ENCODE data around the gene HSPA1A. TPM values are rescaled to one million over a fixed set of nuclear protein-coding genes. Genes with fewer than 3 reads are reported as not detected.
"Not testable (repeated sequence)": the region's sequence is repeated elsewhere in the genome, so short reads cannot be mapped to it uniquely, and the experiment has no call there.

The HSPA1A gene
- total and polyA plus RNA-seq, 7 experiments from 2014 or later: 6.7 to 125 (median 30.3) TPM

- peaks cover 21% of the 10 kb centered on the region in 2 donors for H3K4me1 ChIP-seq (ENCODE audit: control insufficient read depth in 2 of 2, insufficient read depth in 2 of 2, low read length in 2 of 2)
- H3K4me1 Mint-ChIP-seq: peaks cover 5 to 56% (median 50%) of the 10 kb centered on the region in 7 donors
- H3K36me3 ChIP-seq (ENCODE audit: control insufficient read depth in 2 of 3, insufficient read depth in 3 of 3, low read length in 3 of 3); H3K27me3 Mint-ChIP-seq; H3K4me3 ChIP-seq (ENCODE audit: low read length); H3K27ac ChIP-seq (ENCODE audit: low read depth, low read length); CTCF ChIA-PET; DNase-seq; H3K27me3 ChIP-seq (ENCODE audit: control insufficient read depth in 2 of 2, insufficient read depth in 2 of 2, low read length in 2 of 2); H3K9me3 ChIP-seq (ENCODE audit: control insufficient read depth in 2 of 3, low read length in 3 of 3); H3K9me3 Mint-ChIP-seq; ATAC-seq: not testable (repeated sequence)
- intact Hi-C loops (cut with micrococcal nuclease): loop anchor here in 1 of 2 donors (10.0 kb wide), 1 partner anchor 374 kb away; the partner anchor contains the start of genes GPSM3 and PBX2
- peak overlapping the region in 9 of 10 donors; percentile 92 to 98 (median 95) for H3K4me3 Mint-ChIP-seq
- peaks cover 0 to 13% (median 0%) of the 10 kb centered on the region in 5 donors for H3K36me3 Mint-ChIP-seq
- POLR2A ChIA-PET: interaction anchor here (1.0 to 3.7 kb wide), 6 partner anchors 10 to 91 kb away, joined by 3 to 23 read pairs (median 4); partner anchors contain the start of genes DDAH2, LSM2 and VARS1
- H3K27ac Mint-ChIP-seq: peak overlapping the region in 6 of 9 donors; percentile 82 to 98 (median 95)
Measured at GRCh38 chr6:31820399-31820798, 5.1 kb downstream of the HSPA1A start.

- Histone ChIP-seq H3K27ac (ENCODE audit: low read depth, low read length) (peak overlapping the region; percentile 81), H3K4me1 (ENCODE audit: control insufficient read depth in 2 of 2, insufficient read depth in 2 of 2, low read length in 2 of 2) (peaks cover 21 to 23% of the 10 kb centered on the region in 2 donors), H3K36me3 (ENCODE audit: control insufficient read depth in 2 of 3, insufficient read depth in 3 of 3, low read length in 3 of 3) (no peaks in the 10 kb centered on the region), H3K9me3 (ENCODE audit: control insufficient read depth in 2 of 3, low read length in 3 of 3) (no peaks in the 10 kb centered on the region), H3K4me3 (ENCODE audit: low read length) (peak overlapping the region; percentile 92), H3K27me3 (ENCODE audit: control insufficient read depth in 2 of 2, insufficient read depth in 2 of 2, low read length in 2 of 2) (no peaks in the 10 kb centered on the region)
- ATAC-seq: peak; percentile 34
- intact Hi-C loops (cut with micrococcal nuclease): loop anchor here (1.0 to 10.0 kb wide), 2 partner anchors 156 to 373 kb away; partner anchors contain the start of genes GPSM3 (in 1 of the 2) and PBX2 (in 1 of the 2)
- Mint-ChIP-seq H3K4me1 (peaks cover 5 to 64% (median 54%) of the 10 kb centered on the region in 7 donors), H3K4me3 (peak overlapping the region; percentile 92 to 98 (median 94)), H3K27me3 (no peaks in the 10 kb centered on the region), H3K36me3 (peaks cover 0 to 13% (median 0%) of the 10 kb centered on the region in 5 donors), H3K9me3 (no peaks in the 10 kb centered on the region), H3K27ac (peak overlapping the region; percentile 87 to 98 (median 94))
- ChIA-PET POLR2A (interaction anchor here (0.6 to 1.4 kb wide), 5 partner anchors 83 to 280 kb away, joined by 3 to 5 read pairs (median 4); partner anchors contain the start of genes ABHD16A, DDX39B and LY6G5C), CTCF (interaction anchor here (0.6 kb wide), 2 partner anchors 66 to 83 kb away, joined by 3 read pairs; no protein-coding TSS in a partner anchor)
- peak in 1 of 9 donors; percentile 79 for DNase-seq
Measured at GRCh38 chr6:31821301-31822035, 6.1 kb downstream of the HSPA1A start.

GRCh38 chr6:31822036-31822821, 6.9 kb downstream of the HSPA1A start:
- H3K36me3 ChIP-seq (ENCODE audit: control insufficient read depth in 2 of 3, insufficient read depth in 3 of 3, low read length in 3 of 3): no peaks in the 10 kb centered on the region
- Mint-ChIP-seq H3K36me3 (peaks cover 0 to 13% (median 0%) of the 10 kb centered on the region in 5 donors), H3K27me3 (no peaks in the 10 kb centered on the region), H3K4me3 (peak overlapping the region; percentile 92 to 98 (median 94)), H3K4me1 (peaks cover 9 to 72% (median 62%) of the 10 kb centered on the region in 7 donors), H3K27ac (peak overlapping the region; percentile 87 to 98 (median 94)), H3K9me3 (no peaks in the 10 kb centered on the region)
- no peaks in the 10 kb centered on the region for H3K9me3 ChIP-seq (ENCODE audit: control insufficient read depth in 2 of 3, low read length in 3 of 3)
- POLR2A ChIA-PET: interaction anchor here (0.6 to 1.7 kb wide), 12 partner anchors 11 to 281 kb away, joined by 3 to 6 read pairs (median 4); partner anchors contain the start of genes ABHD16A, C6orf47, DDX39B and LY6G5C
- H3K27me3 ChIP-seq (ENCODE audit: control insufficient read depth in 2 of 2, insufficient read depth in 2 of 2, low read length in 2 of 2): no peaks in the 10 kb centered on the region
- H3K27ac ChIP-seq (ENCODE audit: low read depth, low read length): peak overlapping the region; percentile 81
- H3K4me3 ChIP-seq (ENCODE audit: low read length): peak overlapping the region; percentile 92
- intact Hi-C loops (cut with micrococcal nuclease): loop anchor here (1.0 to 10.0 kb wide), 2 partner anchors 157 to 373 kb away; partner anchors contain the start of genes GPSM3 (in 1 of the 2) and PBX2 (in 1 of the 2)
- ATAC-seq (peak; percentile 57), DNase-seq (peak in 8 of 9 donors; percentile 46 to 72 (median 58))
- peaks cover 24 to 27% of the 10 kb centered on the region in 2 donors for H3K4me1 ChIP-seq (ENCODE audit: control insufficient read depth in 2 of 2, insufficient read depth in 2 of 2, low read length in 2 of 2)
- CTCF ChIA-PET: interaction anchor here (0.6 to 1.3 kb wide), 2 partner anchors 67 to 92 kb away, joined by 3 to 6 read pairs; partner anchors contain the start of gene DDAH2

DNA sequence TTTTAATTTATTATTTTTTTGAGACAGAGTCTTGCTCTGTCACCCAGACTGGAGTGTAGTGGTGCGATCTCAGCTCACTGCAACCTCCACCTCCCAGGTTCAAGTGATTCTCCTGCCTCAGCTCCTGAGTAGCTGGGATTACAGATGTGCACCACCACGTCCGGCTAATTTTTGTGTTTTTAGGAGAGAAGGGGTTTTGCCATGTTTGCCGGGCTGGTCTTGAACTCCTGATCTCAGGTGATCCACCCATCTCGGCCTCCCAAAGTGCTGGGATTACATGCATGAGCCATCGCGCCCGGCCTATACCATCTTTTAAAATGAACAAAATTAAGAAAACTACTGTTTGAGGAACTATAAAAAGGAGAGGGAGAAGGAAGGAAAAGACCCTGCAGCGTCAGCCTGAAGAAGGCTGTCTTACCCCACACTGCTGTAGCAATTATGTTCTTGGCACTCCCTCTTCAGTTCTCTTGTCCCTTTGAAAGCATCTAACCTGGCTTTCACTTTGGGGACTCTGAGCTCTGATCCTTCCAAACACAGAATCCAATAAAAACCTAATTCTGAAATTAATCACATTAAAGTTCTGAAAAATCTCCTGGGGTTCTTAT, 8.4 kb downstream of the HSPA1A start:
- Mint-ChIP-seq H3K4me3 (peak overlapping the region in 5 of 10 donors; percentile 29 to 42 (median 34)), H3K27ac (peak overlapping the region in 6 of 9 donors; percentile 28 to 93 (median 46)), H3K4me1 (peaks cover 11 to 60% (median 52%) of the 10 kb centered on the region in 7 donors)
- H3K9me3 ChIP-seq (ENCODE audit: control insufficient read depth in 2 of 3, low read length in 3 of 3); H3K4me3 ChIP-seq (ENCODE audit: low read length); H3K27me3 Mint-ChIP-seq; DNase-seq; H3K36me3 Mint-ChIP-seq; ATAC-seq; H3K27me3 ChIP-seq (ENCODE audit: control insufficient read depth in 2 of 2, insufficient read depth in 2 of 2, low read length in 2 of 2); H3K36me3 ChIP-seq (ENCODE audit: control insufficient read depth in 2 of 3, insufficient read depth in 3 of 3, low read length in 3 of 3); H3K9me3 Mint-ChIP-seq; H3K27ac ChIP-seq (ENCODE audit: low read depth, low read length): not testable (repeated sequence)
- intact Hi-C loops (cut with micrococcal nuclease): loop anchor here in 1 of 2 donors (10.0 kb wide), 1 partner anchor 371 kb away; the partner anchor contains the start of genes GPSM3 and PBX2
- ChIA-PET POLR2A (interaction anchor here (0.6 to 1.7 kb wide), 3 partner anchors 12 to 86 kb away, joined by 3 to 5 read pairs (median 4); no protein-coding TSS in a partner anchor), CTCF (interaction anchor here (1.3 kb wide), 1 partner anchor 94 kb away, joined by 6 read pairs; the partner anchor contains the start of gene DDAH2)
- H3K4me1 ChIP-seq (ENCODE audit: control insufficient read depth in 2 of 2, insufficient read depth in 2 of 2, low read length in 2 of 2): peaks cover 18 to 22% of the 10 kb centered on the region in 2 donors

GRCh38 chr6:31825553-31825952, 10.2 kb downstream of the HSPA1A start:
- ATAC-seq (no peak), DNase-seq (no peak)
- peak overlapping the region in 8 of 10 donors; percentile 25 to 97 (median 90) for H3K4me3 Mint-ChIP-seq
- peaks cover 0 to 3% (median 0%) of the 10 kb centered on the region in 5 donors for H3K36me3 Mint-ChIP-seq
- no peaks in the 10 kb centered on the region for H3K9me3 ChIP-seq (ENCODE audit: control insufficient read depth in 2 of 3, low read length in 3 of 3)
- peak overlapping the region; percentile 29 for H3K27ac ChIP-seq (ENCODE audit: low read depth, low read length)
- H3K4me1 Mint-ChIP-seq: peaks cover 13 to 61% (median 50%) of the 10 kb centered on the region in 7 donors
- peaks cover 12 to 13% of the 10 kb centered on the region in 2 donors for H3K4me1 ChIP-seq (ENCODE audit: control insufficient read depth in 2 of 2, insufficient read depth in 2 of 2, low read length in 2 of 2)
- intact Hi-C loops (cut with micrococcal nuclease): loop anchor here in 1 of 2 donors (10.0 kb wide), 1 partner anchor 369 kb away; the partner anchor contains the start of genes GPSM3 and PBX2
- POLR2A ChIA-PET: interaction anchor here (0.6 to 3.4 kb wide), 6 partner anchors 10 to 168 kb away, joined by 3 to 29 read pairs (median 4); partner anchors contain the start of genes HSPA1A, HSPA1L and LSM2
- H3K36me3 ChIP-seq (ENCODE audit: control insufficient read depth in 2 of 3, insufficient read depth in 3 of 3, low read length in 3 of 3): no peaks in the 10 kb centered on the region
- CTCF ChIA-PET: no interaction called here
- no peaks in the 10 kb centered on the region for H3K9me3 Mint-ChIP-seq
- peak overlapping the region in 7 of 9 donors; percentile 21 to 99 (median 94) for H3K27ac Mint-ChIP-seq
- no peaks in the 10 kb centered on the region for H3K27me3 ChIP-seq (ENCODE audit: control insufficient read depth in 2 of 2, insufficient read depth in 2 of 2, low read length in 2 of 2)
- H3K27me3 Mint-ChIP-seq: no peaks in the 10 kb centered on the region
- no peak overlapping the region for H3K4me3 ChIP-seq (ENCODE audit: low read length)
